ENCODE measurements around the gene NIT1. TPM values are rescaled to one million over a fixed set of nuclear protein-coding genes. Genes with fewer than 3 reads are reported as not detected.

NIT1 gene
- total RNA-seq, 1 donor from 2014 or later, result 58.6 TPM

GRCh38 chr1:161076410-161076809 lies 41.5 kb upstream of the NIT1 start:
- TF ChIP-seq CTCF (IDR thresholded peaks at IDR 0.05; ENCODE audit: unreplicated experiment), result no peak
- Mint-ChIP-seq H3K27ac (no peak overlapping the region), H3K4me1 (ENCODE audit: low read depth) (peaks cover 7% of the 10 kb centered on the region), H3K4me3 (ENCODE audit: low read depth) (no peak overlapping the region), H3K27me3 (no peaks in the 10 kb centered on the region), H3K36me3 (ENCODE audit: insufficient read depth) (no peaks in the 10 kb centered on the region), H3K9me3 (ENCODE audit: low read depth) (no peaks in the 10 kb centered on the region)
- no peak for DNase-seq (ENCODE audit: low spot score, unreplicated experiment)

GRCh38 chr1:161077426-161077825 lies 40.5 kb upstream of the NIT1 start:
- DNase-seq (ENCODE audit: low spot score, unreplicated experiment), result no peak
- H3K36me3 Mint-ChIP-seq (ENCODE audit: insufficient read depth), result no peaks in the 10 kb centered on the region
- no peak overlapping the region for H3K4me3 Mint-ChIP-seq (ENCODE audit: low read depth)
- peaks cover 3% of the 10 kb centered on the region for H3K4me1 Mint-ChIP-seq (ENCODE audit: low read depth)
- H3K27me3 Mint-ChIP-seq, result no peaks in the 10 kb centered on the region
- TF ChIP-seq CTCF (IDR thresholded peaks at IDR 0.05; ENCODE audit: unreplicated experiment), result no peak
- H3K9me3 Mint-ChIP-seq (ENCODE audit: low read depth), result no peaks in the 10 kb centered on the region
- no peak overlapping the region for H3K27ac Mint-ChIP-seq

- H3K27ac Mint-ChIP-seq, result no peak overlapping the region
- H3K4me3 Mint-ChIP-seq (ENCODE audit: low read depth), result no peak overlapping the region
- peaks cover 18% of the 10 kb centered on the region for H3K4me1 Mint-ChIP-seq (ENCODE audit: low read depth)
- TF ChIP-seq CTCF (IDR thresholded peaks at IDR 0.05; ENCODE audit: unreplicated experiment), result no peak
- no peak for DNase-seq (ENCODE audit: low spot score, unreplicated experiment)
- H3K27me3 Mint-ChIP-seq, result no peaks in the 10 kb centered on the region
- H3K9me3 Mint-ChIP-seq (ENCODE audit: low read depth), result no peaks in the 10 kb centered on the region
- H3K36me3 Mint-ChIP-seq (ENCODE audit: insufficient read depth), result no peaks in the 10 kb centered on the region
These were observed 38.3 kb upstream of the NIT1 start for GRCh38 chr1:161079436-161080110.

GRCh38 chr1:161080441-161081405 lies 37.2 kb upstream of the NIT1 start:
- no peaks in the 10 kb centered on the region for H3K36me3 Mint-ChIP-seq (ENCODE audit: insufficient read depth)
- H3K4me1 Mint-ChIP-seq (ENCODE audit: low read depth), result peaks cover 24% of the 10 kb centered on the region
- no peak for TF ChIP-seq CTCF (IDR thresholded peaks at IDR 0.05; ENCODE audit: unreplicated experiment)
- peak overlapping the region; percentile 46 for H3K27ac Mint-ChIP-seq
- H3K4me3 Mint-ChIP-seq (ENCODE audit: low read depth), result no peak overlapping the region
- H3K9me3 Mint-ChIP-seq (ENCODE audit: low read depth), result no peaks in the 10 kb centered on the region
- no peaks in the 10 kb centered on the region for H3K27me3 Mint-ChIP-seq
- DNase-seq (ENCODE audit: low spot score, unreplicated experiment), result no peak

GRCh38 chr1:161081519-161081918 lies 36.4 kb upstream of the NIT1 start:
- no peaks in the 10 kb centered on the region for H3K27me3 Mint-ChIP-seq
- peaks cover 30% of the 10 kb centered on the region for H3K4me1 Mint-ChIP-seq (ENCODE audit: low read depth)
- TF ChIP-seq CTCF (IDR thresholded peaks at IDR 0.05; ENCODE audit: unreplicated experiment), result no peak
- H3K9me3 Mint-ChIP-seq (ENCODE audit: low read depth), result no peaks in the 10 kb centered on the region
- DNase-seq (ENCODE audit: low spot score, unreplicated experiment), result no peak
- H3K4me3 Mint-ChIP-seq (ENCODE audit: low read depth), result no peak overlapping the region
- H3K36me3 Mint-ChIP-seq (ENCODE audit: insufficient read depth), result no peaks in the 10 kb centered on the region
- peak overlapping the region; percentile 14 for H3K27ac Mint-ChIP-seq
